22Rv1 (cell line): ENCODE measurements around the gene TSPOAP1.

Source experiments
- CTCF ChIP-seq: fragments of 450-650 bp; IDR thresholded peaks from 2 replicates; pipeline ENCODE4 v1.5.1; 2017; ENCODE audit warnings: mild to moderate bottlenecking
- ZFX ChIP-seq: fragments of 450-650 bp; IDR thresholded peaks from 2 replicates; pipeline ENCODE4 v1.6.1; 2017; ENCODE audit warnings: antibody characterized with exemption, borderline replicate concordance

GRCh38 chr17:58262149-58262548 lies 66.4 kb downstream of the TSPOAP1 start:
- TF ChIP-seq CTCF (no peak), ZFX (no peak)
